ENCODE results near the gene ATRNL1. TPM values are rescaled to one million over a fixed set of nuclear protein-coding genes. Genes with fewer than 3 reads are reported as not detected.

ATRNL1 gene
- total and polyA plus RNA-seq, 2 experiments from 2014 or later, result 4.8 to 29.7 TPM

- Mint-ChIP-seq H3K27me3 (ENCODE audit: insufficient read depth, low read depth, poor library complexity) (no peaks in the 10 kb centered on the region), H3K9me3 (no peaks in the 10 kb centered on the region), H3K36me3 (ENCODE audit: low read depth) (no peaks in the 10 kb centered on the region), H3K4me3 (no peak overlapping the region), H3K4me1 (no peaks in the 10 kb centered on the region), H3K27ac (no peak overlapping the region)
- no peaks in the 10 kb centered on the region for H3K27me3 ChIP-seq (ENCODE audit: insufficient read depth)
- H3K27ac ChIP-seq (ENCODE audit: low read depth), result no peak overlapping the region
- H3K4me1 ChIP-seq (ENCODE audit: insufficient read depth), result no peaks in the 10 kb centered on the region
- no peak for DNase-seq (ENCODE audit: low spot score)
- H3K4me2 ChIP-seq, result no peak overlapping the region
- no peak overlapping the region for H2AFZ ChIP-seq
- TF ChIP-seq REST (IDR thresholded peaks at IDR 0.05; ENCODE audit: unreplicated experiment) (no peak), CTCF (conservative IDR thresholded peaks at IDR 0.05; ENCODE audit: low read depth in 2 of 2) (no peak), EZH2 (IDR thresholded peaks at IDR 0.05; ENCODE audit: low read depth, unreplicated experiment) (no peak), STAT1 (IDR thresholded peaks at IDR 0.05; ENCODE audit: unreplicated experiment) (no peak)
- no peaks in the 10 kb centered on the region for H3K79me2 ChIP-seq (replicated peaks; ENCODE audit: insufficient read depth)
- H3K36me3 ChIP-seq (ENCODE audit: insufficient read depth), result no peaks in the 10 kb centered on the region
- H3K9me2 ChIP-seq (ENCODE audit: insufficient read depth), result no peaks in the 10 kb centered on the region
- H3K4me3 ChIP-seq, result no peak overlapping the region
- no peaks in the 10 kb centered on the region for H3F3A ChIP-seq (replicated peaks; ENCODE audit: low read depth)
- no peak for ATAC-seq
- no peaks in the 10 kb centered on the region for H4K20me1 ChIP-seq (replicated peaks; ENCODE audit: insufficient read depth)
Observed at GRCh38 chr10:115606086-115606485, 512.9 kb downstream of the ATRNL1 start.

- Histone ChIP-seq H3K79me2 (replicated peaks; ENCODE audit: insufficient read depth) (no peaks in the 10 kb centered on the region), H3K4me3 (no peak overlapping the region), H3K4me1 (ENCODE audit: insufficient read depth) (no peaks in the 10 kb centered on the region), H3K4me2 (no peak overlapping the region), H3K27ac (ENCODE audit: low read depth) (no peak overlapping the region), H2AFZ (no peak overlapping the region), H4K20me1 (replicated peaks; ENCODE audit: insufficient read depth) (no peaks in the 10 kb centered on the region), H3K27me3 (ENCODE audit: insufficient read depth) (no peaks in the 10 kb centered on the region), H3K9me2 (ENCODE audit: insufficient read depth) (no peaks in the 10 kb centered on the region), H3K36me3 (ENCODE audit: insufficient read depth) (no peaks in the 10 kb centered on the region), H3F3A (replicated peaks; ENCODE audit: low read depth) (no peaks in the 10 kb centered on the region)
- no peak for DNase-seq (ENCODE audit: low spot score)
- Mint-ChIP-seq H3K27ac (no peak overlapping the region), H3K9me3 (no peaks in the 10 kb centered on the region), H3K27me3 (ENCODE audit: insufficient read depth, low read depth, poor library complexity) (no peaks in the 10 kb centered on the region), H3K4me1 (no peaks in the 10 kb centered on the region), H3K4me3 (no peak overlapping the region), H3K36me3 (ENCODE audit: low read depth) (no peaks in the 10 kb centered on the region)
- no peak for ATAC-seq
- TF ChIP-seq ETS1 (IDR thresholded peaks at IDR 0.05) (no peak), CREB1 (CRISPR knock-in tag; IDR thresholded peaks at IDR 0.05; ENCODE audit: low read depth) (no peak), ZNF114 (CRISPR knock-in tag; IDR thresholded peaks at IDR 0.05) (no peak), REST (IDR thresholded peaks at IDR 0.05; ENCODE audit: unreplicated experiment) (no peak), ZNF331 (CRISPR knock-in tag; IDR thresholded peaks at IDR 0.05; ENCODE audit: low read depth) (no peak), EZH2phosphoT487 (IDR thresholded peaks at IDR 0.05; ENCODE audit: unreplicated experiment) (no peak), CTCF (conservative IDR thresholded peaks at IDR 0.05; ENCODE audit: low read depth in 2 of 2) (no peak), POLR2AphosphoS5 (IDR thresholded peaks at IDR 0.05; ENCODE audit: low read depth) (no peak), EZH2 (IDR thresholded peaks at IDR 0.05; ENCODE audit: low read depth, unreplicated experiment) (no peak)
Observed at GRCh38 chr10:115606741-115607140, 513.6 kb downstream of the ATRNL1 start.

Measured in GM23338 (cell line).